Mucosa of descending colon (tissue), 3 donors: ENCODE data around the gene GGNBP2. TPM values are rescaled to one million over a fixed set of nuclear protein-coding genes. Genes with fewer than 3 reads are reported as not detected.
A peak's percentile ranks its signal among the peaks of the same experiment; 100 is the strongest.
"Not testable (repeated sequence)": the region's sequence is repeated elsewhere in the genome, so short reads cannot be mapped to it uniquely, and the experiment has no call there.

Experiments
- ATAC-seq: fragments of 200-7000 bp; cut with Tn5 transposase; one replicate; pipeline ENCODE4 v1.9.1; 2020; ENCODE audit warnings: mild to moderate bottlenecking, moderate library complexity
- DNase-seq, 3 donors: peaks; one replicate each; pipeline ENCODE4 v3.0.0-alpha.2; 2020
- H3K36me3 ChIP-seq: fragments of 200-600 bp; one replicate; pipeline ENCODE4 v1.8.0; 2021; ENCODE audit warnings: low read depth, mild to moderate bottlenecking
- H3K4me1 ChIP-seq: fragments of 200-600 bp; one replicate; pipeline ENCODE4 v1.8.0; 2021; ENCODE audit warnings: low read depth, mild to moderate bottlenecking
- H3K4me3 ChIP-seq: fragments of 200-600 bp; one replicate; pipeline ENCODE4 v1.8.0; 2021; ENCODE audit warnings: mild to moderate bottlenecking
- H3K9me3 ChIP-seq: fragments of 200-600 bp; one replicate; pipeline ENCODE4 v1.8.0; 2021; ENCODE audit warnings: mild to moderate bottlenecking
- CTCF ChIP-seq: fragments of 200-600 bp; IDR thresholded peaks from one replicate; pipeline ENCODE4 v1.8.0; 2022; ENCODE audit warnings: antibody characterized with exemption, mild to moderate bottlenecking
- intact Hi-C, 2 donors: fragments of 100-400 bp; cut with DNase I in 1 of 2; cut with micrococcal nuclease in 1 of 2; formaldehyde crosslinking; loops; one replicate each; pipeline versions ENCODE4 v1.11.0 to v1.11.1; 2022; cut with DNase I, micrococcal nuclease
- total RNA-seq, 3 donors: library from RNA; stranded (reverse); fragmentation: NEBNext Ultra II Directional in 2 of 3; extraction: Animal tissue kit (Norgen Biotek cat#: 25700) in 2 of 3; gene quantifications; one replicate each; pipeline versions ENCODE4 v1.2.1 to v1.2.4, GENCODE V29; 2021 to 2023
- donor health status: DM: no; HTN: no; CAD: no; lungs with moderate emphysema.
- donor health status: DM: no; HTN: no; CAD: no.
- donor health status: DM: no; HTN: yes; CAD: no.

GGNBP2 gene
- total RNA-seq, 3 donors from 2014 or later: 80.4 to 93.4 (median 90.7) TPM

GRCh38 chr17:36600936-36601302 is 56.2 kb downstream of the GGNBP2 start:
- Histone ChIP-seq H3K4me1 (peaks cover 43% of the 10 kb centered on the region), H3K36me3 (no peaks in the 10 kb centered on the region), H3K9me3 (no peaks in the 10 kb centered on the region), H3K4me3 (peak overlapping the region; percentile 47)
- DNase-seq (no peak), ATAC-seq (peak; percentile 1)
- intact Hi-C loops: no loop called here
- TF ChIP-seq CTCF: no peak

- Histone ChIP-seq H3K36me3 (no peaks in the 10 kb centered on the region), H3K4me1 (peaks cover 38% of the 10 kb centered on the region), H3K4me3 (peak within 1 kb of the TSS; percentile 47), H3K9me3 (no peaks in the 10 kb centered on the region)
- no peak for TF ChIP-seq CTCF
- peak; percentile 94 to 96 (median 96) for DNase-seq
- intact Hi-C loops: no loop called here
- peak; percentile 87 for ATAC-seq
Measured at GRCh38 chr17:36601303-36602029, 56.7 kb downstream of the GGNBP2 start, which contains the start of gene MRM1. Gene MRM1, plus strand, starts transcription at chr17:36601583. Its CDS starts 228 bp downstream, at chr17:36601811.

- TF ChIP-seq CTCF: no peak
- ATAC-seq (peak; percentile 32), DNase-seq (peak; percentile 43 to 59 (median 57))
- no peaks in the 10 kb centered on the region for H3K36me3 ChIP-seq
- H3K4me1 ChIP-seq: peaks cover 31% of the 10 kb centered on the region
- intact Hi-C loops: no loop called here
- no peaks in the 10 kb centered on the region for H3K9me3 ChIP-seq
- peak overlapping the region; percentile 47 for H3K4me3 ChIP-seq
Measured at GRCh38 chr17:36602030-36602748, 57.5 kb downstream of the GGNBP2 start.

- ATAC-seq (peak; percentile 24), DNase-seq (peak in 2 of 3 donors; percentile 38 to 75)
- peak; percentile 78 for TF ChIP-seq CTCF
- Histone ChIP-seq H3K4me3 (no peak overlapping the region), H3K9me3 (no peaks in the 10 kb centered on the region), H3K4me1 (peaks cover 25% of the 10 kb centered on the region), H3K36me3 (no peaks in the 10 kb centered on the region)
- intact Hi-C loops: no loop called here
Measured at GRCh38 chr17:36602924-36603384, 58.2 kb downstream of the GGNBP2 start.

- ATAC-seq, intact Hi-C loops, DNase-seq, H3K36me3 ChIP-seq, H3K4me3 ChIP-seq, H3K9me3 ChIP-seq: not testable (repeated sequence)
- H3K4me1 ChIP-seq: peaks cover 22% of the 10 kb centered on the region
Measured at GRCh38 chr17:36605028-36605427, 60.3 kb downstream of the GGNBP2 start.

- intact Hi-C loops: no loop called here
- peak in 1 of 3 donors; percentile 14 for DNase-seq
- no peak overlapping the region for H3K4me3 ChIP-seq
- no peaks in the 10 kb centered on the region for H3K36me3 ChIP-seq
- TF ChIP-seq CTCF: no peak
- peaks cover 9% of the 10 kb centered on the region for H3K4me1 ChIP-seq
- peak; percentile 6 for ATAC-seq
- H3K9me3 ChIP-seq: no peaks in the 10 kb centered on the region
Measured at GRCh38 chr17:36608280-36608679, 63.6 kb downstream of the GGNBP2 start.
